GM21723 (cell line): ENCODE data around the gene PSMD13.
A peak's percentile ranks its signal among the peaks of the same experiment; 100 is the strongest.

Experiments
- ATAC-seq: cut with Tn5 transposase; IDR thresholded peaks from one replicate; pipeline ENCODE4 v1.9.1; 2021; ENCODE audit warnings: mild to moderate bottlenecking, moderate library complexity; ENCODE audit not compliant: unreplicated experiment

The PSMD13 gene

GRCh38 chr11:203945-204586, 32.7 kb upstream of the PSMD13 start:
- no peak for ATAC-seq

GRCh38 chr11:204587-205109, 32.1 kb upstream of the PSMD13 start:
- no peak for ATAC-seq

- no peak for ATAC-seq
These were observed 31.4 kb upstream of the PSMD13 start for GRCh38 chr11:205221-206001.

- no peak for ATAC-seq
These were observed 30.8 kb upstream of the PSMD13 start for GRCh38 chr11:206002-206384.

GRCh38 chr11:206526-207207, 30.1 kb upstream of the PSMD13 start:
- peak; percentile 24 for ATAC-seq

- peak; percentile 74 for ATAC-seq
These were observed 29.4 kb upstream of the PSMD13 start, which contains the start of the genes BET1L and RIC8A for GRCh38 chr11:207208-207862. BET1L (minus strand) TSS chr11:207399; CDS start chr11:207321, 78 bp downstream. RIC8A (plus strand) TSS chr11:207708; CDS start chr11:208855, 1,147 bp downstream.

GRCh38 chr11:207863-208180, 29.0 kb upstream of the PSMD13 start:
- ATAC-seq = no peak

GRCh38 chr11:208181-208916, 28.4 kb upstream of the PSMD13 start:
- peak; percentile 47 for ATAC-seq

- no peak for ATAC-seq
These were observed 27.9 kb upstream of the PSMD13 start for GRCh38 chr11:208917-209260.

GRCh38 chr11:209275-210121, 27.3 kb upstream of the PSMD13 start:
- ATAC-seq = no peak

- no peak for ATAC-seq
These were observed 26.5 kb upstream of the PSMD13 start for GRCh38 chr11:210122-210802.

- ATAC-seq = no peak
These were observed 26.0 kb upstream of the PSMD13 start for GRCh38 chr11:210803-211180.

GRCh38 chr11:211295-211694, 25.5 kb upstream of the PSMD13 start:
- ATAC-seq = no peak

GRCh38 chr11:211741-212140, 25.0 kb upstream of the PSMD13 start:
- no peak for ATAC-seq

GRCh38 chr11:212150-213100, 24.4 kb upstream of the PSMD13 start:
- no peak for ATAC-seq

GRCh38 chr11:213111-213510, 23.7 kb upstream of the PSMD13 start:
- ATAC-seq = no peak

- ATAC-seq = no peak
These were observed 22.7 kb upstream of the PSMD13 start for GRCh38 chr11:214083-214482.

GRCh38 chr11:215581-216037, 21.2 kb upstream of the PSMD13 start:
- no peak for ATAC-seq
